BLaER1 (cell line): ENCODE results near the gene GATA2.
A peak's percentile ranks its signal among the peaks of the same experiment; 100 is the strongest.

Experiments used
- H3K27ac ChIP-seq: shearing (Covaris generic); formaldehyde crosslinking; 2 replicates; pipeline ENCODE4 v1.8.1; 2022
- H3K27me3 ChIP-seq: shearing (Covaris generic); formaldehyde crosslinking; 2 replicates; pipeline ENCODE4 v1.8.1; 2022
- H3K36me3 ChIP-seq: shearing (Covaris generic); formaldehyde crosslinking; 2 replicates; pipeline ENCODE4 v1.8.1; 2022
- H3K4me1 ChIP-seq: shearing (Covaris generic); formaldehyde crosslinking; 2 replicates; pipeline ENCODE4 v1.8.1; 2022
- H3K4me2 ChIP-seq: shearing (Covaris generic); formaldehyde crosslinking; 2 replicates; pipeline ENCODE4 v1.8.1; 2022
- H3K4me3 ChIP-seq: shearing (Covaris generic); formaldehyde crosslinking; 2 replicates; pipeline ENCODE4 v1.8.1; 2022
- H3K9ac ChIP-seq: shearing (Covaris generic); formaldehyde crosslinking; 2 replicates; pipeline ENCODE4 v1.8.1; 2022
- H3K9me3 ChIP-seq: shearing (Covaris generic); formaldehyde crosslinking; 2 replicates; pipeline ENCODE4 v1.8.1; 2022
- H4K20me1 ChIP-seq: shearing (Covaris generic); formaldehyde crosslinking; 2 replicates; pipeline ENCODE4 v1.8.1; 2022
- Cebpa-rat ChIP-seq: shearing (Covaris generic); IDR thresholded peaks from 2 replicates; pipeline ENCODE4 v1.8.1; 2022

The GATA2 gene

GRCh38 chr3:128453501-128454309 is 39.3 kb downstream of the GATA2 start:
- Histone ChIP-seq H3K27me3 (0 out of 2 replicates have a peak, but pooled peaks cover 4% of the 10 kb centered on the region), H3K4me3 (no peak overlapping the region), H3K4me2 (peak overlapping the region; percentile 49), H3K9ac (no peak overlapping the region), H3K4me1 (peaks cover 25% of the 10 kb centered on the region), H4K20me1 (0 out of 2 replicates have a peak, but pooled peaks cover 5% of the 10 kb centered on the region), H3K27ac (no peak overlapping the region), H3K9me3 (no peaks in the 10 kb centered on the region), H3K36me3 (no peaks in the 10 kb centered on the region)
- TF ChIP-seq Cebpa-rat: no peak

GRCh38 chr3:128452678-128453275 is 40.2 kb downstream of the GATA2 start:
- Histone ChIP-seq H3K9me3 (no peaks in the 10 kb centered on the region), H3K27me3 (0 out of 2 replicates have a peak, but pooled peaks cover 4% of the 10 kb centered on the region), H3K9ac (no peak overlapping the region), H3K27ac (no peak overlapping the region), H3K36me3 (no peaks in the 10 kb centered on the region), H3K4me3 (no peak overlapping the region), H3K4me2 (0 out of 2 replicates have a peak overlapping the region, but pooled peaks have one; percentile 49), H3K4me1 (peaks cover 35% of the 10 kb centered on the region), H4K20me1 (0 out of 2 replicates have a peak, but pooled peaks cover 5% of the 10 kb centered on the region)
- no peak for TF ChIP-seq Cebpa-rat

- no peak overlapping the region for H3K27ac ChIP-seq
- H3K9me3 ChIP-seq: peaks cover 3% of the 10 kb centered on the region; the same call in 1 of the 2 replicates
- H3K9ac ChIP-seq: no peak overlapping the region
- 0 out of 2 replicates have a peak, but pooled peaks cover 5% of the 10 kb centered on the region for H4K20me1 ChIP-seq
- no peak overlapping the region for H3K4me3 ChIP-seq
- no peak overlapping the region for H3K4me2 ChIP-seq
- H3K27me3 ChIP-seq: 0 out of 2 replicates have a peak, but pooled peaks cover 4% of the 10 kb centered on the region
- H3K4me1 ChIP-seq: peaks cover 41% of the 10 kb centered on the region
- no peaks in the 10 kb centered on the region for H3K36me3 ChIP-seq
- no peak for TF ChIP-seq Cebpa-rat
These were observed 40.9 kb downstream of the GATA2 start for GRCh38 chr3:128452120-128452519.

- Histone ChIP-seq H3K27me3 (no peaks in the 10 kb centered on the region), H3K9me3 (peaks cover 10% of the 10 kb centered on the region; the same call in 1 of the 2 replicates), H3K9ac (no peak overlapping the region), H3K36me3 (no peaks in the 10 kb centered on the region), H3K27ac (no peak overlapping the region), H3K4me2 (no peak overlapping the region), H4K20me1 (0 out of 2 replicates have a peak, but pooled peaks cover 5% of the 10 kb centered on the region), H3K4me1 (peaks cover 30% of the 10 kb centered on the region), H3K4me3 (no peak overlapping the region)
- no peak for TF ChIP-seq Cebpa-rat
These were observed 43.8 kb downstream of the GATA2 start for GRCh38 chr3:128449111-128449638.

- Histone ChIP-seq H4K20me1 (0 out of 2 replicates have a peak, but pooled peaks cover 5% of the 10 kb centered on the region), H3K4me1 (peaks cover 23% of the 10 kb centered on the region), H3K36me3 (no peaks in the 10 kb centered on the region), H3K9ac (no peak overlapping the region), H3K4me3 (no peak overlapping the region), H3K27me3 (no peaks in the 10 kb centered on the region), H3K9me3 (peaks cover 10% of the 10 kb centered on the region; the same call in 1 of the 2 replicates), H3K4me2 (peak overlapping the region; percentile 55), H3K27ac (no peak overlapping the region)
- no peak for TF ChIP-seq Cebpa-rat
These were observed 44.5 kb downstream of the GATA2 start for GRCh38 chr3:128448491-128448890.

GRCh38 chr3:128447561-128448013 is 45.4 kb downstream of the GATA2 start:
- no peak for TF ChIP-seq Cebpa-rat
- 0 out of 2 replicates have a peak, but pooled peaks cover under 1% of the 10 kb centered on the region for H4K20me1 ChIP-seq
- H3K4me3 ChIP-seq: no peak overlapping the region
- peaks cover 19% of the 10 kb centered on the region for H3K4me1 ChIP-seq
- H3K4me2 ChIP-seq: peak overlapping the region; percentile 55
- no peaks in the 10 kb centered on the region for H3K36me3 ChIP-seq
- no peak overlapping the region for H3K9ac ChIP-seq
- H3K27ac ChIP-seq: no peak overlapping the region
- no peaks in the 10 kb centered on the region for H3K27me3 ChIP-seq
- peaks cover 10% of the 10 kb centered on the region; the same call in 1 of the 2 replicates for H3K9me3 ChIP-seq

GRCh38 chr3:128446821-128447220 is 46.2 kb downstream of the GATA2 start:
- no peaks in the 10 kb centered on the region for H3K27me3 ChIP-seq
- peaks cover 19% of the 10 kb centered on the region for H3K4me1 ChIP-seq
- H3K4me2 ChIP-seq: peak overlapping the region; percentile 55; the same call in 1 of the 2 replicates
- H3K9ac ChIP-seq: no peak overlapping the region
- H3K4me3 ChIP-seq: no peak overlapping the region
- H3K36me3 ChIP-seq: no peaks in the 10 kb centered on the region
- H4K20me1 ChIP-seq: no peaks in the 10 kb centered on the region
- H3K27ac ChIP-seq: no peak overlapping the region
- peaks cover 10% of the 10 kb centered on the region; the same call in 1 of the 2 replicates for H3K9me3 ChIP-seq
- TF ChIP-seq Cebpa-rat: no peak

GRCh38 chr3:128445357-128445756 is 47.6 kb downstream of the GATA2 start:
- H3K4me2 ChIP-seq: no peak overlapping the region
- H3K36me3 ChIP-seq: no peaks in the 10 kb centered on the region
- H3K27ac ChIP-seq: no peak overlapping the region
- no peaks in the 10 kb centered on the region for H4K20me1 ChIP-seq
- H3K9me3 ChIP-seq: peaks cover 10% of the 10 kb centered on the region; the same call in 1 of the 2 replicates
- H3K27me3 ChIP-seq: no peaks in the 10 kb centered on the region
- TF ChIP-seq Cebpa-rat: no peak
- H3K4me1 ChIP-seq: peaks cover 19% of the 10 kb centered on the region
- H3K4me3 ChIP-seq: no peak overlapping the region
- no peak overlapping the region for H3K9ac ChIP-seq

GRCh38 chr3:128443771-128444170 is 49.2 kb downstream of the GATA2 start:
- no peaks in the 10 kb centered on the region for H4K20me1 ChIP-seq
- H3K36me3 ChIP-seq: no peaks in the 10 kb centered on the region
- no peaks in the 10 kb centered on the region for H3K27me3 ChIP-seq
- no peak overlapping the region for H3K27ac ChIP-seq
- peaks cover 10% of the 10 kb centered on the region; the same call in 1 of the 2 replicates for H3K9me3 ChIP-seq
- peaks cover 17% of the 10 kb centered on the region for H3K4me1 ChIP-seq
- H3K4me2 ChIP-seq: no peak overlapping the region
- H3K4me3 ChIP-seq: no peak overlapping the region
- no peak for TF ChIP-seq Cebpa-rat
- no peak overlapping the region for H3K9ac ChIP-seq
